ENCODE data around the gene FAM111A. TPM values are rescaled to one million over a fixed set of nuclear protein-coding genes. Genes with fewer than 3 reads are reported as not detected.

Gene FAM111A
- total RNA-seq, 2 experiments from 2014 or later = 32.8 to 34.4 TPM

DNA sequence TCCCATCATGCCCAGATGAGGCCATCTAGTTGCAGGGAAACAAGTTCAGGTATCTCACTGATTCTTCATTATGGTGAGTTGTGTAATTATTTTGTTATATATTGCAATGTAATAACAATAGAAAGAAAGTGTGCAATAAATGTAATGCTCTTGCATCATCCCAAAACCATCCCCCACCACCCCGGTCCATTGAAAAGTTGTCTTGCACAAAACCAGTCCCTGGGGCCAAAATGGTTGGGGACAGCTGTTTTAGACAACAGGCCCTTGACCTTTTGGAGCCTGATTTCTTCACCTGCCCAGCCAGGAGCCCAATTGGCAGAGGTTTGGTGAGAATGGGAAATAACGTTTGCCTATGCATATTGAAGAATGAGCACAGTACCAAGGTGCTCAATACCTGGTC lies 54.1 kb downstream of the FAM111A start:
- no peak for TF ChIP-seq CTCF (IDR thresholded peaks at IDR 0.05)
- peaks cover 12% of the 10 kb centered on the region for H3K4me1 Mint-ChIP-seq (ENCODE audit: low read depth)
- CTCF ChIA-PET = no interaction called here

GRCh38 chr11:59197991-59198390 lies 55.3 kb downstream of the FAM111A start:
- DNase-seq = no peak

More for the DNA sequence above, 54.1 kb downstream of the FAM111A start:
- Histone ChIP-seq H3K27me3 (ENCODE audit: control insufficient read depth in 1 of 2, insufficient read depth in 2 of 2, low read length in 2 of 2) (no peaks in the 10 kb centered on the region), H3K36me3 (ENCODE audit: insufficient read depth, low read length) (no peaks in the 10 kb centered on the region), H3K4me3 (ENCODE audit: low read length) (no peak overlapping the region), H3K4me1 (ENCODE audit: insufficient read depth, low read length) (no peaks in the 10 kb centered on the region), H3K27ac (ENCODE audit: low read depth in 1 of 2, low read length in 2 of 2) (no peak overlapping the region), H3K9me3 (ENCODE audit: control insufficient read depth in 1 of 2, insufficient read depth in 1 of 2, low read length in 2 of 2) (no peaks in the 10 kb centered on the region)
- ATAC-seq (ENCODE audit: poor library complexity) (no peak), DNase-seq (no peak)
- H3K9me3 Mint-ChIP-seq = no peaks in the 10 kb centered on the region
- H3K27me3 Mint-ChIP-seq = no peaks in the 10 kb centered on the region
- peaks cover 4% of the 10 kb centered on the region for H3K36me3 Mint-ChIP-seq (ENCODE audit: low read depth)
- H3K27ac Mint-ChIP-seq = no peak overlapping the region
- H3K4me3 Mint-ChIP-seq = no peak overlapping the region
- POLR2A ChIA-PET = no interaction called here
- intact Hi-C loops (cut with DNase I, micrococcal nuclease) = no loop called here

DNA sequence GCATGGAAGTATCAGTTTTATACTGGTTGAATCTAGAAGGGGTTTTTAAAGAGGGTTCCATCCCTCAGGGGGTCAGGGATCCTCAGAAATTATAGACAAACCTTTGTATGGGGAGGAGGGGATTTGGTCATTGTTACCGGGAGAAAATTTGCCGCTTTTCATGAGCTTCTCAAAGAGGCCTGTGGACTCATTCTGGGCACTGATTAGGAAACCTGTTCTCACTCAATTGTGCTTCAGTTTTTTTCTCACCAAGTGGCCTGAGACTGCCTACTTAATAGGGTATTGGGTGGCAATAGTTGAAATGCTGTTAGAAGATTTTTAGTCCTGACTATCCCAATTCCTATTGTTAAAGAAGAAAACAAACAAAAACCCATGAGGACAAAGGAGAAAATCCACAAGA lies 56.1 kb downstream of the FAM111A start:
- POLR2A ChIA-PET = no interaction called here
- Histone ChIP-seq H3K9me3 (ENCODE audit: control insufficient read depth in 1 of 2, insufficient read depth in 1 of 2, low read length in 2 of 2) (no peaks in the 10 kb centered on the region), H3K27ac (ENCODE audit: low read depth in 1 of 2, low read length in 2 of 2) (no peak overlapping the region), H3K27me3 (ENCODE audit: control insufficient read depth in 1 of 2, insufficient read depth in 2 of 2, low read length in 2 of 2) (no peaks in the 10 kb centered on the region), H3K4me1 (ENCODE audit: insufficient read depth, low read length) (no peaks in the 10 kb centered on the region), H3K36me3 (ENCODE audit: insufficient read depth, low read length) (no peaks in the 10 kb centered on the region), H3K4me3 (ENCODE audit: low read length) (no peak overlapping the region)
- Mint-ChIP-seq H3K4me3 (no peak overlapping the region), H3K27ac (no peak overlapping the region), H3K4me1 (ENCODE audit: low read depth) (peaks cover 12% of the 10 kb centered on the region), H3K27me3 (no peaks in the 10 kb centered on the region), H3K36me3 (ENCODE audit: low read depth) (peaks cover 4% of the 10 kb centered on the region), H3K9me3 (no peaks in the 10 kb centered on the region)
- no peak for TF ChIP-seq CTCF (IDR thresholded peaks at IDR 0.05)
- CTCF ChIA-PET = no interaction called here
- intact Hi-C loops (cut with DNase I, micrococcal nuclease) = no loop called here
- ATAC-seq (ENCODE audit: poor library complexity) = no peak
- DNase-seq = no peak

More at GRCh38 chr11:59197991-59198390, 55.3 kb downstream of the FAM111A start:
- Histone ChIP-seq H3K4me3 (ENCODE audit: low read length) (no peak overlapping the region), H3K9me3 (ENCODE audit: control insufficient read depth in 1 of 2, insufficient read depth in 1 of 2, low read length in 2 of 2) (no peaks in the 10 kb centered on the region), H3K27ac (ENCODE audit: low read depth in 1 of 2, low read length in 2 of 2) (no peak overlapping the region), H3K4me1 (ENCODE audit: insufficient read depth, low read length) (no peaks in the 10 kb centered on the region), H3K36me3 (ENCODE audit: insufficient read depth, low read length) (no peaks in the 10 kb centered on the region), H3K27me3 (ENCODE audit: control insufficient read depth in 1 of 2, insufficient read depth in 2 of 2, low read length in 2 of 2) (no peaks in the 10 kb centered on the region)
- Mint-ChIP-seq H3K4me3 (no peak overlapping the region), H3K9me3 (no peaks in the 10 kb centered on the region), H3K27me3 (no peaks in the 10 kb centered on the region), H3K36me3 (ENCODE audit: low read depth) (peaks cover 4% of the 10 kb centered on the region), H3K4me1 (ENCODE audit: low read depth) (peaks cover 12% of the 10 kb centered on the region), H3K27ac (no peak overlapping the region)
- no peak for TF ChIP-seq CTCF (IDR thresholded peaks at IDR 0.05)
- intact Hi-C loops (cut with DNase I, micrococcal nuclease) = no loop called here
- CTCF ChIA-PET = no interaction called here
- ATAC-seq (ENCODE audit: poor library complexity) = no peak
- POLR2A ChIA-PET = no interaction called here
